ENCODE measurements around the gene ASCC2.

DNA sequence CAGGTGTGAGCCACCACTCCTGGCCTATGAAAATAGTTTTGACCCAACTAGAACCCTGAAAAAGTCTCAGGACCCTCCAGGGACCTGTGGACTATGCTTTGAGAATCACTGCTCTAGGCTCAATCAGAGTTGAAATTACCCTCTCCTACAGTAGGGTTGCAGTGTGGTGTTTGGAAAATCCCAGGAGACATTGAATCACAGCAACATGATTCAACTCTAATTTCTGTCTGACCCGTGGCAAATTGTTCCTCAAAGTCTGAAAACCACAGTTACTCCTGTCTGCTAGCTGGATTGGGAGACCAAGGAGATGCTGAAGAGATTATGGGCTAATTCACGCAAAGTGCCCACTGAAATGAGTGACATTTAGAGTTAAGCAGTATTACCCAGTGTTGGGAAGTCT, 39.5 kb upstream of the ASCC2 start:
- no peak for TF ChIP-seq TAF1 (IDR thresholded peaks at IDR 0.05; ENCODE audit: borderline replicate concordance, insufficient read depth, low read length)
- no peak for TF ChIP-seq POLR2AphosphoS5 (IDR thresholded peaks at IDR 0.05; ENCODE audit: low read depth, low read length)
- TF ChIP-seq, protein P1, sequence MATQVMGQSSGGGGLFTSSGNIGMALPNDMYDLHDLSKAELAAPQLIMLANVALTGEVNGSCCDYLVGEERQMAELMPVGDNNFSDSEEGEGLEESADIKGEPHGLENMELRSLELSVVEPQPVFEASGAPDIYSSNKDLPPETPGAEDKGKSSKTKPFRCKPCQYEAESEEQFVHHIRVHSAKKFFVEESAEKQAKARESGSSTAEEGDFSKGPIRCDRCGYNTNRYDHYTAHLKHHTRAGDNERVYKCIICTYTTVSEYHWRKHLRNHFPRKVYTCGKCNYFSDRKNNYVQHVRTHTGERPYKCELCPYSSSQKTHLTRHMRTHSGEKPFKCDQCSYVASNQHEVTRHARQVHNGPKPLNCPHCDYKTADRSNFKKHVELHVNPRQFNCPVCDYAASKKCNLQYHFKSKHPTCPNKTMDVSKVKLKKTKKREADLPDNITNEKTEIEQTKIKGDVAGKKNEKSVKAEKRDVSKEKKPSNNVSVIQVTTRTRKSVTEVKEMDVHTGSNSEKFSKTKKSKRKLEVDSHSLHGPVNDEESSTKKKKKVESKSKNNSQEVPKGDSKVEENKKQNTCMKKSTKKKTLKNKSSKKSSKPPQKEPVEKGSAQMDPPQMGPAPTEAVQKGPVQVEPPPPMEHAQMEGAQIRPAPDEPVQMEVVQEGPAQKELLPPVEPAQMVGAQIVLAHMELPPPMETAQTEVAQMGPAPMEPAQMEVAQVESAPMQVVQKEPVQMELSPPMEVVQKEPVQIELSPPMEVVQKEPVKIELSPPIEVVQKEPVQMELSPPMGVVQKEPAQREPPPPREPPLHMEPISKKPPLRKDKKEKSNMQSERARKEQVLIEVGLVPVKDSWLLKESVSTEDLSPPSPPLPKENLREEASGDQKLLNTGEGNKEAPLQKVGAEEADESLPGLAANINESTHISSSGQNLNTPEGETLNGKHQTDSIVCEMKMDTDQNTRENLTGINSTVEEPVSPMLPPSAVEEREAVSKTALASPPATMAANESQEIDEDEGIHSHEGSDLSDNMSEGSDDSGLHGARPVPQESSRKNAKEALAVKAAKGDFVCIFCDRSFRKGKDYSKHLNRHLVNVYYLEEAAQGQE (IDR thresholded peaks at IDR 0.05; ENCODE audit: insufficient read depth in 1 of 2, low read depth in 2 of 2, low read length in 2 of 2), result no peak
- no peak for TF ChIP-seq SIN3A (IDR thresholded peaks at IDR 0.05; ENCODE audit: borderline replicate concordance, insufficient read depth, low read length)

All from PFSK-1 (cell line).